HG03025 (cell line): ENCODE data around the gene LNX2.

Experiments used
- ATAC-seq: cut with Tn5 transposase; IDR thresholded peaks from one replicate; pipeline ENCODE4 v1.9.1; 2021; ENCODE audit warnings: mild to moderate bottlenecking, moderate library complexity; ENCODE audit not compliant: unreplicated experiment, low FRiP score

The LNX2 gene

GRCh38 chr13:27620377-27621115 is at the start of gene LNX2:
LNX2 (minus strand) TSS chr13:27620529; CDS start chr13:27581703, 38,826 bp downstream.
- ATAC-seq: peak; percentile 89

GRCh38 chr13:27667946-27668345 is 47.6 kb upstream of the LNX2 start:
- ATAC-seq: no peak

- no peak for ATAC-seq
Observed at GRCh38 chr13:27666951-27667350, 46.6 kb upstream of the LNX2 start.

GRCh38 chr13:27665761-27666160 is 45.4 kb upstream of the LNX2 start:
- ATAC-seq: no peak

GRCh38 chr13:27665333-27665732 is 45.0 kb upstream of the LNX2 start:
- ATAC-seq: no peak

- ATAC-seq: no peak
Observed at GRCh38 chr13:27663947-27664346, 43.6 kb upstream of the LNX2 start.

- ATAC-seq: no peak
Observed at GRCh38 chr13:27662738-27663470, 42.6 kb upstream of the LNX2 start.

GRCh38 chr13:27661017-27661416 is 40.7 kb upstream of the LNX2 start:
- ATAC-seq: no peak

GRCh38 chr13:27660511-27660910 is 40.2 kb upstream of the LNX2 start:
- no peak for ATAC-seq

GRCh38 chr13:27659145-27659865 is 39.0 kb upstream of the LNX2 start:
- ATAC-seq: no peak

GRCh38 chr13:27658546-27658945 is 38.2 kb upstream of the LNX2 start:
- no peak for ATAC-seq

- ATAC-seq: no peak
Observed at GRCh38 chr13:27657724-27658123, 37.4 kb upstream of the LNX2 start.

GRCh38 chr13:27654816-27655215 is 34.5 kb upstream of the LNX2 start:
- ATAC-seq: no peak

GRCh38 chr13:27654059-27654458 is 33.7 kb upstream of the LNX2 start:
- ATAC-seq: no peak

GRCh38 chr13:27650312-27650711 is 30.0 kb upstream of the LNX2 start:
- no peak for ATAC-seq

GRCh38 chr13:27644302-27644701 is 24.0 kb upstream of the LNX2 start:
- no peak for ATAC-seq

- no peak for ATAC-seq
Observed at GRCh38 chr13:27643334-27644132, 23.2 kb upstream of the LNX2 start.

- ATAC-seq: no peak
Observed at GRCh38 chr13:27641711-27642502, 21.6 kb upstream of the LNX2 start.

GRCh38 chr13:27639186-27639585 is 18.9 kb upstream of the LNX2 start:
- no peak for ATAC-seq

GRCh38 chr13:27638521-27638920 is 18.2 kb upstream of the LNX2 start:
- no peak for ATAC-seq
